ENCODE results near the gene DOCK7.

DOCK7 gene

GRCh38 chr1:62457955-62458354, 230.2 kb downstream of the DOCK7 start:
- Histone ChIP-seq H3K27ac (no peak overlapping the region), H3K36me3 (replicated peaks) (peaks cover 23% of the 10 kb centered on the region), H3K4me3 (ENCODE audit: low read depth, low read length) (no peak overlapping the region), H3K27me3 (replicated peaks) (no peaks in the 10 kb centered on the region)
- in situ Hi-C loops (cut with HindIII; ENCODE audit: low pct_ligation_motif_present, low sequenced_read_pairs), result no loop called here
- no peak for DNase-seq
- TF ChIP-seq CTCF (IDR thresholded peaks at IDR 0.05; ENCODE audit: low read depth, low read length, missing control alignments), result no peak

GRCh38 chr1:62452951-62453350, 235.2 kb downstream of the DOCK7 start:
- no peak for TF ChIP-seq CTCF (IDR thresholded peaks at IDR 0.05; ENCODE audit: low read depth, low read length, missing control alignments)
- in situ Hi-C loops (cut with HindIII; ENCODE audit: low pct_ligation_motif_present, low sequenced_read_pairs), result no loop called here

GRCh38 chr1:62450301-62450700, 237.9 kb downstream of the DOCK7 start:
- TF ChIP-seq CTCF (IDR thresholded peaks at IDR 0.05; ENCODE audit: low read depth, low read length, missing control alignments), result no peak
- in situ Hi-C loops (cut with HindIII; ENCODE audit: low pct_ligation_motif_present, low sequenced_read_pairs), result no loop called here
- H3K4me3 ChIP-seq (ENCODE audit: low read depth, low read length), result no peak overlapping the region
- H3K27me3 ChIP-seq (replicated peaks), result no peaks in the 10 kb centered on the region
- peaks cover 39% of the 10 kb centered on the region for H3K36me3 ChIP-seq (replicated peaks)
- no peak overlapping the region for H3K27ac ChIP-seq
- DNase-seq, result no peak

More at GRCh38 chr1:62452951-62453350, 235.2 kb downstream of the DOCK7 start:
- H3K27ac ChIP-seq, result no peak overlapping the region
- no peak for DNase-seq
- H3K27me3 ChIP-seq (replicated peaks), result no peaks in the 10 kb centered on the region
- no peak overlapping the region for H3K4me3 ChIP-seq (ENCODE audit: low read depth, low read length)
- peaks cover 43% of the 10 kb centered on the region for H3K36me3 ChIP-seq (replicated peaks)

GRCh38 chr1:62448221-62448933, 239.8 kb downstream of the DOCK7 start:
- H3K27ac ChIP-seq, result no peak overlapping the region
- DNase-seq, result no peak
- H3K36me3 ChIP-seq (replicated peaks), result peaks cover 34% of the 10 kb centered on the region
- no peaks in the 10 kb centered on the region for H3K27me3 ChIP-seq (replicated peaks)
- no peak for TF ChIP-seq CTCF (IDR thresholded peaks at IDR 0.05; ENCODE audit: low read depth, low read length, missing control alignments)
- H3K4me3 ChIP-seq (ENCODE audit: low read depth, low read length), result no peak overlapping the region
- in situ Hi-C loops (cut with HindIII; ENCODE audit: low pct_ligation_motif_present, low sequenced_read_pairs), result no loop called here

GRCh38 chr1:62444701-62445100, 243.5 kb downstream of the DOCK7 start:
- H3K36me3 ChIP-seq (replicated peaks), result peaks cover 26% of the 10 kb centered on the region
- in situ Hi-C loops (cut with HindIII; ENCODE audit: low pct_ligation_motif_present, low sequenced_read_pairs), result no loop called here

More at GRCh38 chr1:62444701-62445100, 243.5 kb downstream of the DOCK7 start:
- no peak for DNase-seq
- TF ChIP-seq CTCF (IDR thresholded peaks at IDR 0.05; ENCODE audit: low read depth, low read length, missing control alignments), result no peak
- Histone ChIP-seq H3K27me3 (replicated peaks) (no peaks in the 10 kb centered on the region), H3K27ac (no peak overlapping the region), H3K4me3 (ENCODE audit: low read depth, low read length) (no peak overlapping the region)
